Stimulated activated CD8-positive, alpha-beta memory T cell treated with anti-CD3 and anti-CD28 coated beads, Interleukin-12 subunit alpha, Interleukin-12 subunit beta, amount 100 ng/mL, for 4 hours (primary cell): Measurements from ENCODE around the gene VAV1.
"Not testable (repeated sequence)": the region's sequence is repeated elsewhere in the genome, so short reads cannot be mapped to it uniquely, and the experiment has no call there.

Source experiments
- DNase-seq: peaks from one replicate; pipeline ENCODE4 v3.0.0-alpha.2; 2020; ENCODE audit warnings: low read depth

Gene VAV1

DNA sequence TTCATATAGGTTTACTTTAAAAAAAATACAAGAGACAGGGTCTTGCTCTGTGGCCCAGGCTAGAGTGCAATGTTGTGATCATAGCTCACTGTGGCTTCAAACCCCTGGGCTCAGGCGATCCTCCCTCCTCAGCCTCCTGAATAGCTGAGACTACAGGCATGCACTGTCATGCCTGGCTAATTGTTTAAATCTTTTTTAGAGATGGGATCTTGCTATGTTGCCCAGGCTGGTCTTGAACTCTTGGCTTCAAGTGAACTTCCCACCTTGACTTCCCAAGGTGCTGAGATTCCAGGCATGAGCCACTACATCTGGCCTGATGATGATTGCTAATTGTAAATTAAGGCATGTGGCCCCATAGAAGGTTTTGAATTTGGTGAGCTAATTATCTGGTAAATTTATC is 79.5 kb downstream of the VAV1 start:
- DNase-seq: no peak

DNA sequence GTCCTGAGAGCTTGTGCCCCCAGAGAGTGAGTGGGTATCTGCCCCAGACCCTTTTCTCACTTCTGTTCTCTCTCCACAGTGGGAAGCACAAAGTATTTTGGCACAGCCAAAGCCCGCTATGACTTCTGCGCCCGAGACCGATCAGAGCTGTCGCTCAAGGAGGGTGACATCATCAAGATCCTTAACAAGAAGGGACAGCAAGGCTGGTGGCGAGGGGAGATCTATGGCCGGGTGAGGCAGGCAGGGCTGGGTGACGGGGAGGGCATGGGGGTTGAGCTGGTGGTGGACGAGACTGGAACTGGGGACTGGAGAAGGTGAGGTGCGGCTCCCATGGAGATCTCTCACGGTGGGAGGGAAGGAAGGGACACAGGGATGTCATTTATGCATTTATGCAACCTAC is 81.4 kb downstream of the VAV1 start:
- DNase-seq: no peak

DNA sequence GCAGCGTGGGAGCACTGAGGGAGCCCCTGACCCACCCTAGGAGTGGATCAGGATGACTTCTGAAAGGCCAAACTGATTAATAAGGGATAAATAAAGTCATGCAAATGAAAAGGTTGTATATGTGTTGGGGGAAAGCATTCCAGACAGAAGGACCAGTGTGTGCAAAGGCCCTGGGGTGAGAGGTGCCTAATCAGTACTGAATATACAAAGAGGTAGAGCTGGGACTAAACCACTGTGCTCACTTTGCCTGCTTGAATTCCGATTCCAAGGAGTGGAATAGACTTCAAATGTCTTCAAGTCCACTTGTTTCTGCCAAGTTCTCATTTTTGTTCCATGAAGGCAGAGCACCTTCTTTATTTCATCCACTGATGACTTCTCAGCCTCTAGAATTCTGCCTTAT is 82.2 kb downstream of the VAV1 start:
- no peak for DNase-seq

DNA sequence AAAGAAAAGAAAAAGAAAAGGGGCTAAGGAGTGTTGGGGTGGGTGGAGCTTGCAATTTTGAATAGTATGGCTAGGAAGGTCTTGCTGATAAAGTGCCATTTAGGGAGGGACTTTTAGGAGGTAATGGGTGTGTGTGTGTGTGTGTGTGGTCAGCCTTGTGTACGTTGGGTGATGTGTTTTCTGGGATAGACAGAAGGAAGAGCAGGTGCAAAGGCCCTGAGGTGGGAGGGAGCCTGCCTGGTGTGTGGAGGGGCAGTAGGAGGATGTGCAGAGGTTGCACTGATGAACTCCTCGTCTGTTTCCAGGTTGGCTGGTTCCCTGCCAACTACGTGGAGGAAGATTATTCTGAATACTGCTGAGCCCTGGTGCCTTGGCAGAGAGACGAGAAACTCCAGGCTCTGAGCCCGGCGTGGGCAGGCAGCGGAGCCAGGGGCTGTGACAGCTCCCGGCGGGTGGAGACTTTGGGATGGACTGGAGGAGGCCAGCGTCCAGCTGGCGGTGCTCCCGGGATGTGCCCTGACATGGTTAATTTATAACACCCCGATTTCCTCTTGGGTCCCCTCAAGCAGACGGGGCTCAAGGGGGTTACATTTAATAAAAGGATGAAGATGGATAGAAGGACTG is 84.4 kb downstream of the VAV1 start:
- no peak for DNase-seq

DNA sequence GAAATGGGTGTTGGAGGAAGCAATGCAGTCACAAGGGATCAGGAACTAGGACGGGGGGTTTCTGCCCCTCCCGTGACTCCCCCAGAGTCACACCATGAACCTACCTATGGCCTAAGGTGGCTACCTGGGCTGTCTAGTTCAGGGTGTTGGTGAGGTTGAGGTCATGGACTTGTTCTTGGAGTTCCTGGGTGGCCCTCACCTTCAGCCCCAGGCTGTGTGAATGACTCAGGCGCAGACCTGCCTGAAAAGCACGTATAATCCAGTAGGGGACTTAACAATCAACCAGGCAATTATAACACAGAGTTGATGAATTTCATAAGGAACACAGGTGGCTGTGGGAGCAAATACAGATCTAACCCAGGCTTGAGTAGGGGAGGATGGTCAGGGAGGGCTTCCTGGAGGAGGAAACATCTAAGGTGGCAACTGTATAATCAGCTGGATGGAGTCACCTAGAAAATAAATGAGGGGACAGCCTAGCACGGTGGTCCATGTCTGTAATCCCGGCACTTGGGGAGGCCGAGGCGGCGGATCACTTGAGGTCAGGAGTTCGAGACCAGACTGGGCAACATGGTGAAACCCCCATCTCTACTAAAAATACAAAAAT is 89.3 kb downstream of the VAV1 start:
- DNase-seq: no peak

DNA sequence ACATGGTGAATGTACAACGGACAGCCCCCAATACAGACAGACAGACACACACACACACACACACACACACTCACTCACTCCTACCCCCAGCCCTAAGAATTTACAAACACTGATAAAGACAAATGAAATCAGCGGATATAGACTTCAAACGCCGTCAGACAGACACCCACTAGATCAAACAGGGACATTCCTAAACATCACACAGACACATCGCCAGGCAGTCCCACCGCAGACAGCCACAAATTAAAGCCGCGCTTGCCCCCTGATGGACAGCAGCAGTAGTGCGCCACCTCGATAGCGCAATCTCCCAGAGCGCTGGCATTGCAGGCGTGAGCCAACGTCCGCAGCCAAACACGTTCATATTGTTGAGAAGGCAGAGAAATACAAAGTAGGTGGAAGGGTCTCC is 90.2 kb downstream of the VAV1 start:
- peak; percentile 78 for DNase-seq

DNA sequence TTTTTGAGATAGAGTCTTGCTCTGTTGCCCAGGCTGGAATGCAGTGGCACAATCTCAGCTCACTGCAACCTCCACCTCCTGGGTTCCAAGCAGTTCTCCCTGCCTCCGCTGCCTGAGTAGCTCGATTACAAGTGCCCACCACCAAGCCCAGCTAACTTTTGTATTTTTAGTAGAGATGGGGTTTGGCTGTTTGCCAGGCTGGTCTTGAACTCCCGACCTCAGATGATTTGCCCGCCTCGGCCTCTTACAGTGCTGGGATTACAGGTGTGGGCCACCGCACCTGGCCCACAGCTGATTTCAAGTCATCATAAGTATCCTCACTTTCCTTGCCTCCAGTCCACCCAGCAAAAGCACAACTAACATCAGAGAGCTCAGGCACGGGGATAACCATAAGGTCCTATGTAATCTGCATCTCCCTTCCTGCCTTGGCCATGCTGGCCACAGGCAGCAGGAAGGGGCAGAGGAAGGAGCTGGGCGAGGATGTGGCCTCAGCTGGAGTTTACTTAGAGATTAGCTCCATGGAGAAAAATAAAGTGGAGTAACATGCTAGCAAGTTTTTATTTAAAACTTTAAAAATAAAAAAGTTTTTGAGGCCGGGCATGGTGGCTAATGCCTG is 91.9 kb downstream of the VAV1 start:
- DNase-seq: no peak

DNA sequence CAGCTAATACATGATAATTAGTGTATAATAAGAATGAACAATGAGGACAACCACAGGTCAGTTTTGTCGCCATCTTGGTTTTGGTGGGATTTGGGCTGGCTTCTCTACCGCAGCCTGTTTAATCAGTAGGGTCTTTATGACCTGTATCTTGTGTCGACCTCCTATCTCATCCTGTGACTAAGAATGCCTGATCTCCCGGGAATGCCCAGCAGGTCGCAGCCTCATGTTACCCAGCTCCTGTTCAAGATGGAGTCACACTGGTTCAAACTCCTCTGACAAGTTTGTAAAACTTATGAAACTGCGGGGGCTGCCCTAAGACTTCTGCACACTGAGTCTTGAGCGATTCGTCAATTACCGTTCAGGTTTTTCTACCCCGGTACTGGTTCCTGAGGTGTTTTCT is 93.3 kb downstream of the VAV1 start:
- no peak for DNase-seq

DNA sequence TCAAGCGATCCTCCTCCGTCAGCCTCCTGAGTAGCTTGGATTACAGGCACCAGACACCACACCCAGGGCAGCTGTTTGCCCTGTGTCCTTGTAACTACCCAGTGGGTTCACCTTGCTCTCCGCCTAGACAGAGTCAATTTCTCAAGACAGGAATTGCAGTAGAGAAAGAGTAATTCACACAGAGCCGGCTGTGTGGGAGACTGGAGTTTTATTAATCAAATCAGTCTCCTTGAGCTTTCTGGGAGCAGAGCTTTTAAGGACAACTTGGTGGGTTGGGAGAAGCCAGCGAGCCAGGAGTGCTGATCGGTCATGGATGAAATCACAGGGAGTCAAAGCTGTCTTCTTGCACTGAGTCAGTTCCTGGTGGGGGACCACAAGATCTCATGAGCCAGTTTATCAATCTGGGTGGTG is 94.2 kb downstream of the VAV1 start:
- DNase-seq: no peak

DNA sequence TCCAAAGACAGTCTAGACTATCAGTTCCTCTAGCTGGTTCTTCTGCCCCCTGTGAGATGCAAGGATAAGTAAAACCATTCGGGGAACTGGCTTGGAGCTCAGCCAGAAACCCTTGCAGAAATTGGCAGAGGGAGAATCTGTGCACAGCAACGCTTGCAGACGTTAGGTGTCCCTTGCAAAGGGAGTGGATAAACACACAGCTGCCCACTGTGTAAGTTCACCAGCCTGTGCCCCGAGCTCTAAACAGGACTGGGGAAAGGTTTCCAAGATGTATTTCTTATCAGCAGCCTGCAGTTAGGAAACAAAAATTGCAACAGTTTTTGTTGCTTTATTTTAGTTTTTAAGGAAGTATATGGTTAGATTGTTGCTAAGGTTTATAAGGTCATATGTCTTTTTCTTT is 95.8 kb downstream of the VAV1 start:
- no peak for DNase-seq

DNA sequence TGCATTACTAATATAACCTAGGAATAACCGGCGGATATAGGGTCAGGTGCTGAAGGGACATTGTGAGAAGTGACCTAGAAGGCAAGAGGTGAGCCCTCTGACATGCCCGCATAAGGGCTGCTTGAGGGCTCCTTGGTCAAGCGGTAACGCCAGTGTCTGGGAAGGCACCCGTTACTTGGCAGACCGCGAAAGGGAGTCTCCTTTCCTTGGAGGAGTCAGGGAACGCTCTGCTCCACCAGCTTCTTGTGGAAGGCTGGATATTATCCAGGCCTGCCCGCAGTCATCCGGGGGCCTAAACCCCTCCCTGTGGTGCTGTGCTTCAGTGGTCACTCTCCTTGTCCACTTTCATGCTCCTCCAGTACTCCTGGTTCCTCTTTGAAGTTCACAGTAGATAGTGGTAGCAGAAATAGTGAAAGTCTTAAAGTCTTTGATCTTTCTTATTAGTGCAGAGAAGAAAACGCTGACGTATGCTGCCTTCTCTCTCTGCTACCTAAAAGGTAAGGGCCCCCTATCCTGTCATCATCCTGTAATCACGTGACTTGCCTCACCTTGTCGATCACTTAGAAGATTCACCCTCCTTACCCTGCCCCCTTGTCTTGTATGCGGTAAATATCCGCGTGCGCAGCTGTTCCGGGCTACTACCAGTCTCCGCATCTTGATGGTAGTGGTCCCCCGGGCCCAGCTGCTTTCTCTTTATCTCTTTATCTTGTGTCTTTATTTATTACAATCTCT is 96.8 kb downstream of the VAV1 start:
- not testable (repeated sequence) for DNase-seq

DNA sequence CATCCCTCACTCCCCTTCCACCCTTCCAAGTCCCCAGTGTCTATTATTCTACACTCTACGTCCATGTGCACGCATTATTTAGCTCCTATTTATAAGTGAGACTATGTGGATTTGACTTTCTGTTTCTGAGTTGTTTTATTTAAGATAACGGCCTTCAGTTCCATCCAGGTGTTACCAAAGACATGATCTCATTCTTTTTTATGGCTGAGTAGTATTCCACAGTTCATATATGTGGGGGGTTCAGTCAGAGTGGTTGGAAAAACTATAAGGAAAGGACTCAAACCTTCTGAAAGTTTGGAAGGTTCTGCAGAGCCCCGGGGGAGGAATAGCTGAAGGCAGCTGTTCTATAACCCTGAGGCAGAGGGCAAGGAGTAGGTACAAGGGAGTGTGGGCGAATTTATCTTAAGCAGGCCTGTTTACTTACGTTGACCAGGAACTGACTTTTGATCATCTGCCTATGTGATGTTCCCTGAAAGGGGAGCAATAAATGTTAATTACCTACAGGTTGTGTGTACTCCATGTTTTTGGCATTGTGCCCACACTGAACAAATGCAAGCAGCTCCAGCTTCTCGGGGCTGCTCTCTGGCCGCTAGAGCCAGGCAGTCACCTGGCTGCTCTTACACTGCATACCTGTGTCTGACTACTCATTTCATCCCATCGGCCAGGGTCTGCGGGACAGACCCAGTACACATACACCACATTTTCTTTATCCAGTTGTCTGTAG is 101.4 kb downstream of the VAV1 start:
- no peak for DNase-seq

DNA sequence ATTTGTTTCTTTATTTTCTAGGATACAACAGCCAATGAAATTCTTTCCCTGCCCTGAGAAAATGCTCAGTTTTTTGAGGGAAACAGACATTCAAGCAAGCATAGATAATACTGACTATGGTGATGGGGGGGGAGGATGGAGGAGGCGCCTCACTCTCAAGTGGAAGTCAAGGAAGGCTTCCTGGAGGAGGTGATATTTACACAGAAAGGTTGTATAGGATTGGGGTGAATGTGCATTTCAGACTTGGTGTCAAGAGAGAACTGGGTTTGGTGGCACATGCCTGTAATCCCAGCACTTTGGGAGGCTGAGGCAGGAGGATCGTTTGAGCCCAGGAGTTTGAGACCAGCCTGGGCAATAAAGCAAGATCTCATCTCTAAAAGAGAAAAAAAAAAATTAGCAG is 102.7 kb downstream of the VAV1 start:
- DNase-seq: no peak

DNA sequence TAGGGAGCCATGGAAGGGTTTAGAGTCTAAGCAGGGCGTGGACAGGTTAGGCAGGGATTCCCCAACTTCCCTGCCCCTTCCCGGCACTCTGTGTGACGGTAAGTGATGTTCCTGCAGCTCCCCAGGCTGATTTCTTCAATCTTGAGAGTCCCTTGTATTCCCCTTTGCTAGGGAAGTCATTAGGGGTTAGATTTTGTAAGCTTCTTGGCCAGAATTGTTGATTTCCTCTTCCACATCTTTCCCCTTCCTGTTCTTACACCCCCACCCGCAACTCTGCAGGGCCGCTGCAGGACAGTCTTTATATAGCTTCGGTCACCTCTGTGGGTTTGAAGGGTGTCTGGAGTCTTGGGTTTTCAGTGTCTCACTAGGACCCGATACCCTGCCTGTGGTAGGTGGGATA is 104.2 kb downstream of the VAV1 start:
- no peak for DNase-seq

DNA sequence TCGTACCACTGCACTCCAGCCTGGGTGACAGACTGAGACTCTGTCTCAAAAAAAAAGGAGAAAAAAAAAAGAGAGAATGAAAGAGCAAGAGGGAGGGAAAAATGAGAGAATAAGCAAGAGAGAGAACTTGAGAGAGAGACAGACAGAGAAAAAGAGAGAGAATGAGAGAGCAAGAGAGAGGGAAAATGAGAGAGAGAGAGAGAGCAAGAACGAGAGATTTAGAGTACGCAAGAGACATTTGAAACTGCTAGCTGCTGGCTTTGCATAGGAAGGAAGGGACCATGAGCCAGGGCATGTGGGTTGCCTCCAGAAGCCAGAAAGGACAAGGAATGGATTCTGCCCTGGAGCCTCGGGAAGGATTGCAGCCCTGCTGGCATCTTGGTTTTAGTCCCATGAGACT is 105.3 kb downstream of the VAV1 start:
- no peak for DNase-seq

DNA sequence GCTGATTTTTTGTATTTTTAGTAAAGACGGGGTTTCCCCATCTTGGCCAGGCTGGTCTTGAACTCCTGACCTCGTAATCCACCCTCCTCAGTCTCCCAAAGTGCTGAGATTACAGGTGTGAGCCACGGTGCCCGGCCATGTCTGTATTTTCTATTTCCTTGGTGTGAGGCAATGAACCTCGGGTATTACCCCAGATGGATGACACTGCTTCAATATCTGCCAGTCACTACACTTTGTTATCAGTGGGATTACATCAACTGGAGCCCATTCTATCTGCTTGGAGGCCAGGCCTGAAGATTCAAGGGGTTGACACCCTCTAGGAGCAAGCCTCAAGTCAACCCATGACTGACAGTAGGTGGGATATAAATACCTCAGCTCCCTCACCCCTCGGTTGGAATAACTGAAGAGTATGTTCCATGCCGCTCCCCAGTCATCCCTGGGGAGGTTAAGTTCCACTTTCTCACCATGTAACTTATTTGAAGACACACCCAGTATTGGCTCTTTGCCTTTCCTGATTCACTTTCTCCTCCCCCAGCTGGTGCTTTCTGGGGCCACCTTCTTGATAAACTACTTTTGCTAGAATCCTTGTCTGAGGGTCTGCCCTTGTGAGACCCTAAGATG is 113.9 kb downstream of the VAV1 start:
- no peak for DNase-seq

DNA sequence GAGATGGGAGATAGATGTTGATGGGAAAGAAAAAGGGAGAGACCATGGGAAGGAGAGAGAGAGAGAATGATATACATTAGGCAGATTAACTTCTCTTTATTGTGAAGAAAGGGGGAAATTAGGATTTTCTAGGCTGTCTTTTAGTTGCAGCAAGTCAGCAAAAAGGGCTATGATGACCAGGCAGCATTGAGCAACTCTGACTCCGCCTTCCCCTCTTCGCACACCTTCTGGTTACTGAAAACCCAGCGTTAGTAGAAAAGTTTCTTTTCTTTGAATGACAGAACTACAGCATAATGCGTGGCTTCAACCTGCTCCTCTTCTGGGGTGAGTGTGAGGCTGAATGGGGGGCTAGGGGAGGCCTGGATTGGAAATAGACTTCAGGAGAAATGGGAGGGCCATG is 114.8 kb downstream of the VAV1 start, which contains the start of gene ADGRE1:
ADGRE1 (plus strand) TSS at position 264 of the 400 bp plus-strand sequence; CDS start at position 294, 30 bp downstream.
- DNase-seq: no peak

DNA sequence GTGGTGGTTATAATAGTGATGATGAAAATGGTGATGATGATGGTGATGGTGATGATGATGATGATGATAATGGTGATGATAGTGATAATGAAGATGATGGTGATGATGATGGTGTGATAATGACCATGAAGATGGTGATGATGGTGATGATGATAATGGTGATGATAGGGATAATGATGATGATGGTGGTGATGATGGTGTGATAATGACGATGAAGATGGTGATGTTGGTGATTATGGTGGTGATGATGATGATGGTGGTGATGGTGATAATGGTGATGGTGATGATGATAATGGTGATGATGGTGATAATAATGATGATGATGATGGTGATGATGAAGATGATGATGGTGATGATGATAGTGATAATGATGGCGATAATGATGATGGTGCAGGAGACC is 116.5 kb downstream of the VAV1 start:
- DNase-seq: no peak

DNA sequence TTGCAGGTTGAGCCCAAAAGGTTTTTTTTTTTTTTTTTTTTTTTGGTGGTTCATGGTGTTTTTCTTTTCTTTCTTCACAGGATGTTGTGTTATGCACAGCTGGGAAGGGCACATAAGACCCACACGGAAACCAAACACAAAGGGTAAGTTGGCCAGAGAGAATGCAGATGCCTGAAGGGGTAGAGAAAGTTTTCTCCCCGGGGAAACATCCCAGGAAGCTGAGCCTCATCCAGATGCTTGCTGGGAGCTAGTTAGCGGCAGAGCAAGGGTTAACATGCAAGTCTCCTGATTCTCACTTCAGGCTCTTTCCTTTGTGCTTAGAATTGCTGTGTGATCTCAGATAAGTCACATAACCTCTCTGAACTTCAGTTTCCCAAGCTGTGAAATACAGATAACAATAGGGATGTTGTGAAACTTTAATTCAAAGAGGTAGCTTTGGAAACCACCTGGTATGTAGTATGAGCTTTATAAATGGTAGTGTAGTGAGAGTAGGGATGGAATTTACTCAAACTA is 117.9 kb downstream of the VAV1 start:
- no peak for DNase-seq

DNA sequence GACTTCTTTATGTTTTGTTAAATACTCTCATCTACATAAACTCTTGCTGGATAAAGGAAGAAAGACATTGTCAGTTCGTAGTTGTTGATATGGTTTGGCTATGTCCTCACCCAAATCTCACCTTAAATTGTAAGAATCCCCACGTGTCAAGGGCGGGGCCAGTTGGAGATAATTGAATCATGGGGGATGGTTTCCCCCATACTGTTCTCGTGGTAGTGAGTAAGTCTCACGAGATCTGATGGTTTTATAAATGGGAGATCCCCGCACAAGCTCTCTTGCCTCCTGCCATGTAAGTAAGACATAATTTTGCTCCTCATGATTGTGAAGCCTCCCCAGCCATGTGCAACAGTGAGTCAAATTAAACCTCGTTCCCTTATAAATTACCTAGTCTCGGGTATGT is 118.4 kb downstream of the VAV1 start:
- no peak for DNase-seq

DNA sequence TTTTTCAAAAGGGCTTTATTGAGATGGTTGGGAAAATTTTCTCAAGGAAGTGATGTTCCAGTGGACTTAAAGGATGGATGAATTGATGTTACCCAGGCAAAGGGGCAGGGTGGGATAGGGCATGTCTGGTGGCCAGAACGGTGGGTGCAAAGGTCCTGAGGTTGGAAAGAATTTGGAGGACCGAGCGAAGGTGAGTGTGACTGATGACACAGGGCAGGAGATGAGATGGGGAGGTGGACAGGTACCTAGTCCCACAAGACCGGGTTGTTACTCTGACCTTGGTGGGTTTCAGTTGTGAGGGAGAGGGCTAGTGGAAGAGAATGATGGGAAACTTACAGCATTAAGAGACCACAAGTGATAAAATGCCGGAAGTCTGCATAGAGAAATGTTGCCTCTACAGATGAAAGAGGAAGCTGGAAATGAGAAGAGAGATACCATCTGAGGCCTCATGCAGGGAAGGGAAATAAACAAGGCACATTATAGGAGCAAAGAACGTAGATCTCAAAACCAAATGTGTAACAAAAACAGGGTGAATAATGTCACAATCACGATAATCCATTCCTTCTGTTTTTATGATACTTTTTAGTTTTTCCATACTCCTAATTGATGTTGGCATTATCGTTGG is 119.4 kb downstream of the VAV1 start:
- DNase-seq: no peak
